ENCODE measurements around the gene LUZP2.

LUZP2 gene

DNA sequence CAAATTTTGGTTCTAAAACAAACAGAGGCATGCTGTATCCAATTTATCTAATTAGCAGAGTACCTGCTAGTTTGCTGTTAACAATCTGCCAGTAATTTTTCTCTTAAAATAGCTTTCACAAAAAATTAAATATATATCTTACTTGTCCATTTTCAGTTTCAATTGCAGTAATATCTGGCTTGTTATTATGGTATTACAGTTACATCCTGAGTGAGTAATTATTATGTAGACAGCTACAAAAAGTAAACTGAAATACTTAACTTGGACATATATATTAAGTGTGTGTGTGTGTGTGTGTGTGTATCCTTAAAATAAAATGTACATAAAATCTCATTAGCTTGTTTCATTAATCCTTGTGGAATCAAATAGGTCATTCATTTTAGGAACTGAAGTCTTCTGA, 148.7 kb downstream of the LUZP2 start:
- TF ChIP-seq ZFX (IDR thresholded peaks at IDR 0.05) (no peak), CTCF (conservative IDR thresholded peaks at IDR 0.05) (no peak)
- no peak overlapping the region for H3K27ac ChIP-seq

GRCh38 chr11:24651873-24652272, 155.0 kb downstream of the LUZP2 start:
- TF ChIP-seq CTCF (conservative IDR thresholded peaks at IDR 0.05): no peak
- TF ChIP-seq ZFX (IDR thresholded peaks at IDR 0.05): no peak
- no peak overlapping the region for H3K27ac ChIP-seq

DNA sequence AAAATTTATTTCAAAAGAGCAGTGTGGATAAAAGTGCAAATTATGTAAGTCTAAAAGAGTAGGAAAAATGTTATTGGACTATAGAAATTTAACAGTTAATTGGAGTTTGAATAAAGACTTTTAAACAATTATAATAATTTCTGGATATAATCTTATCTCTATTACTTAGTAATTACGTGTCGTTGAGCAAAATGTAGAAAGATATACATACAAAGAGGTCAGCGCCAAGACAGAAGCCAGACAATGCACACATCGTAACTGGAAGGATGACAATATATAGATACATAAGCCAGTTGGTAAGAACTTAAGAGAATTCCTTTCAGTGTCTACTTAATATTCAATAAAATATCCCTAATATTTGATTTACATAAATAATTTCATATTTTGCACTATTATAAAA, 157.0 kb downstream of the LUZP2 start:
- TF ChIP-seq CTCF (conservative IDR thresholded peaks at IDR 0.05): no peak
- TF ChIP-seq ZFX (IDR thresholded peaks at IDR 0.05): no peak
- no peak overlapping the region for H3K27ac ChIP-seq

- H3K27ac ChIP-seq: no peak overlapping the region
- no peak for TF ChIP-seq ZFX (IDR thresholded peaks at IDR 0.05)
- no peak for TF ChIP-seq CTCF (conservative IDR thresholded peaks at IDR 0.05)
Measured at GRCh38 chr11:24661331-24661730, 164.5 kb downstream of the LUZP2 start.

- TF ChIP-seq CTCF (conservative IDR thresholded peaks at IDR 0.05) (no peak), ZFX (IDR thresholded peaks at IDR 0.05) (no peak)
- no peak overlapping the region for H3K27ac ChIP-seq
Measured at GRCh38 chr11:24664399-24664798, 167.5 kb downstream of the LUZP2 start.

DNA sequence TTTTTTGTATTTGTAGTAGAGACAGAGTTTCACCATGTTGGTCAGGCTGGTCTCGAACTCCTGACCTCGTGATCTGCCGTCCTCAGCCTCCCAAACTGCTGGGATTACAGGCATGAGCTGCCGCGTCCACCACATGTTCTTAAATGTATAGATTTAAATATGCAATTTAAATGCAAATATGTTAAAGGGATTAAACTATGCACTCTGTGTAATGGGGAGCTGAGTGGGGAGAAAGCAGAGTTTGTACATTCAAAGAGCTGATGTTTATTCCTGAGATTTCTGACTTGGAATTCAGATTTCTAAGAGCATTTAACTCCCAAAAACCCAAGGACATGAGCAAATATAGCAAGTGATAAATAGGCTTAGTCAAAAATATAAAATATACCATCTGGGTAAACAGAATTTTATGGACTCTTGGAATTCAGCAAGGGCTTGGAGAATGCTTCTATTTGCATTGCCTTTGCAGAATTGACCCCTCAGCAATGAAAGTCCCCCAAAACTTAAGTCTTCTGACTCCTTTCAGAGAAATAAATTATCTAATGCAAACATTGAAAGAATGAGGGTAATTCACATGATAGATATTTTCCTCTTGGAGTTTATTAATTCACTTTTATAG, 170.6 kb downstream of the LUZP2 start:
- no peak for TF ChIP-seq ZFX (IDR thresholded peaks at IDR 0.05)
- no peak for TF ChIP-seq CTCF (conservative IDR thresholded peaks at IDR 0.05)
- no peak overlapping the region; the same call in 1 of the 2 replicates for H3K27ac ChIP-seq

GRCh38 chr11:24678703-24679348, 182.0 kb downstream of the LUZP2 start:
- no peak overlapping the region for H3K27ac ChIP-seq
- TF ChIP-seq CTCF (conservative IDR thresholded peaks at IDR 0.05) (no peak), ZFX (IDR thresholded peaks at IDR 0.05) (no peak)
